ENCODE data around the gene LYAR.
"Not testable (repeated sequence)": the region's sequence is repeated elsewhere in the genome, so short reads cannot be mapped to it uniquely, and the experiment has no call there.

LYAR gene

DNA sequence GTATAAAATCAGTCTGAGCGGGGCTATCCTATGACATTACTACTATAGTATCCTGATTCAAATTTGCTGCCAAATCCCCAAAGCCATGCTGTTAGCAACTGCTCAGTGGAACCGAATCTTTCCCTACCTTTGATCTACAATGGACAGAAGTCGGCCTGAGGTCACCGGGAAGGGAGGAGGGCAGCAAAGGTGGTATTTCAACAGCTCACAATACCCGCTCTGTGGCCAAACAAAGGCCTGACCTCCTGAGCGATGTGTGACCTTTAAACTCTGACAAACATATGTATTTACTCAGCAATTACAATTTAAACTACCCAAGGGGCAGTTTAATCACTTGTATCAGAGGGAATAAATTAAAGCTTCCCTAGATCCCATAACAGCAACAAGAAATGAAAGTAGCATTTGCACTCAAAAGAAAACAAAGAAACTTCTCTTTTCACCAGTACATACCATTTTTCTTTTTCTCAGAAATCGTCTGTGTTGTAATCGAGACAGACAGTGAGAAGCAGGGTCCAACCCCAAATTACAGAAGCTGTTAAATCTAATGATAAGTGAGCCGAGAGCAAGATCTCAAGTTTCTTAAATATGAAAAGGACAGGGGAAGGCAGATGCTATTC lies 30.4 kb downstream of the LYAR start:
- H3K27me3 ChIP-seq (ENCODE audit: low read depth, low read length): no peaks in the 10 kb centered on the region
- no peaks in the 10 kb centered on the region for H3K36me3 ChIP-seq (ENCODE audit: control insufficient read depth in 1 of 2, insufficient read depth in 2 of 2, low read length in 2 of 2)
- no peak overlapping the region for H3K27ac ChIP-seq (ENCODE audit: low read length)
- no peaks in the 10 kb centered on the region for H3K9me3 ChIP-seq (ENCODE audit: control insufficient read depth in 1 of 2, low read length in 2 of 2)
- H3K4me1 ChIP-seq (ENCODE audit: control insufficient read depth in 1 of 2, insufficient read depth in 2 of 2, low read length in 2 of 2): peaks cover 0 to 5% of the 10 kb centered on the region in 2 donors
- no peak overlapping the region for H3K4me3 ChIP-seq (ENCODE audit: low read depth in 1 of 2, low read length in 2 of 2)

DNA sequence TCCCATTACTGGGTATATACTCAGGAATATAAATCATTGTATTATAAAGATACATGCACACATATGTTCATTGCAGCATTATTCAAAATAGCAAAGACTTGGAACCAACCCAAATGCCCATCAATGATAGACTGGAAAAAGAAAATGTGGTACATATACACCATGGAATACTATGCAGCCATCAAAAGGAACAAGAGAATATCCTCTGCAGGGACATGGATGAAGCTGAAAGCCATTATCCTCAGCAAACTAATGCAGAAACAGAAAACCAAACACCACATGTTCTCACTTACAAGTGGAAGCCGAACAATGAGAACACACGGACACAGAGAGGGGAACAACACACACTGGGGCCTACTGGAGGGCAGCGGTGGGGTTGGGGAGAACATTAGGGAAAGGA lies 32.2 kb downstream of the LYAR start:
- not testable (repeated sequence) for H3K27me3 ChIP-seq (ENCODE audit: low read depth, low read length); H3K9me3 ChIP-seq (ENCODE audit: control insufficient read depth in 1 of 2, low read length in 2 of 2); H3K36me3 ChIP-seq (ENCODE audit: control insufficient read depth in 1 of 2, insufficient read depth in 2 of 2, low read length in 2 of 2); H3K27ac ChIP-seq (ENCODE audit: low read length); H3K4me3 ChIP-seq (ENCODE audit: low read depth in 1 of 2, low read length in 2 of 2); H3K4me1 ChIP-seq (ENCODE audit: control insufficient read depth in 1 of 2, insufficient read depth in 2 of 2, low read length in 2 of 2)

- Histone ChIP-seq H3K27me3 (ENCODE audit: low read depth, low read length) (no peaks in the 10 kb centered on the region), H3K27ac (ENCODE audit: low read length) (no peak overlapping the region), H3K4me3 (ENCODE audit: low read depth in 1 of 2, low read length in 2 of 2) (no peak overlapping the region), H3K4me1 (ENCODE audit: control insufficient read depth in 1 of 2, insufficient read depth in 2 of 2, low read length in 2 of 2) (peaks cover 0 to 5% of the 10 kb centered on the region in 2 donors), H3K36me3 (ENCODE audit: control insufficient read depth in 1 of 2, insufficient read depth in 2 of 2, low read length in 2 of 2) (no peaks in the 10 kb centered on the region), H3K9me3 (ENCODE audit: control insufficient read depth in 1 of 2, low read length in 2 of 2) (no peaks in the 10 kb centered on the region)
These were observed 33.2 kb downstream of the LYAR start for GRCh38 chr4:4256799-4257198.

GRCh38 chr4:4254666-4255065 lies 35.3 kb downstream of the LYAR start:
- H3K27me3 ChIP-seq (ENCODE audit: low read depth, low read length): no peaks in the 10 kb centered on the region
- H3K4me3 ChIP-seq (ENCODE audit: low read depth in 1 of 2, low read length in 2 of 2): no peak overlapping the region
- H3K36me3 ChIP-seq (ENCODE audit: control insufficient read depth in 1 of 2, insufficient read depth in 2 of 2, low read length in 2 of 2): no peaks in the 10 kb centered on the region
- H3K9me3 ChIP-seq (ENCODE audit: control insufficient read depth in 1 of 2, low read length in 2 of 2): no peaks in the 10 kb centered on the region
- peaks cover 0 to 4% of the 10 kb centered on the region in 2 donors for H3K4me1 ChIP-seq (ENCODE audit: control insufficient read depth in 1 of 2, insufficient read depth in 2 of 2, low read length in 2 of 2)
- no peak overlapping the region for H3K27ac ChIP-seq (ENCODE audit: low read length)

DNA sequence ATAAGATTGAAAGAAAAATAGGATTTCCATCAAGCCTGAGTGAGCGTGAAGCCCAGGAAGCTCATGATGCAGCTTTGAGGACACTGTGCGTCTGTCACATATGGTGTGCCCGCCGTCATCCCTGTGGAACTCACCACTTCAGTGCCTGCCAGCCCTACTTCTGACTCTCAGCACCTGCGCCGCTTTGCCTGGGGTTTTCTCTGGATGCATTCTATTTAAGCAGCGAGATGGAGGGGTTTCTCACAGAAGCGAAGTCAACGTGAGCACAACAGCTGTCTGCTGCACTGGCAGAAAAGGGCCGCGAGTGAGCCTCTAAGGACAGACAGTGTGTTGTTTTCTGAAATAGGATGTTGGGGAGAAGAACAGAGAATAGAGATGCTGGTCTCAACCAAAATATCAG lies 35.8 kb downstream of the LYAR start:
- no peaks in the 10 kb centered on the region for H3K27me3 ChIP-seq (ENCODE audit: low read depth, low read length)
- H3K27ac ChIP-seq (ENCODE audit: low read length): no peak overlapping the region
- H3K36me3 ChIP-seq (ENCODE audit: control insufficient read depth in 1 of 2, insufficient read depth in 2 of 2, low read length in 2 of 2): no peaks in the 10 kb centered on the region
- no peaks in the 10 kb centered on the region for H3K9me3 ChIP-seq (ENCODE audit: control insufficient read depth in 1 of 2, low read length in 2 of 2)
- no peaks in the 10 kb centered on the region for H3K4me1 ChIP-seq (ENCODE audit: control insufficient read depth in 1 of 2, insufficient read depth in 2 of 2, low read length in 2 of 2)
- no peak overlapping the region for H3K4me3 ChIP-seq (ENCODE audit: low read depth in 1 of 2, low read length in 2 of 2)

- H3K27ac ChIP-seq (ENCODE audit: low read length): no peak overlapping the region
- peaks cover 11 to 19% of the 10 kb centered on the region in 2 donors for H3K4me1 ChIP-seq (ENCODE audit: control insufficient read depth in 1 of 2, insufficient read depth in 2 of 2, low read length in 2 of 2)
- H3K36me3 ChIP-seq (ENCODE audit: control insufficient read depth in 1 of 2, insufficient read depth in 2 of 2, low read length in 2 of 2): peaks cover 6% of the 10 kb centered on the region in 2 donors
- H3K27me3 ChIP-seq (ENCODE audit: low read depth, low read length): no peaks in the 10 kb centered on the region
- no peak overlapping the region for H3K4me3 ChIP-seq (ENCODE audit: low read depth in 1 of 2, low read length in 2 of 2)
- no peaks in the 10 kb centered on the region for H3K9me3 ChIP-seq (ENCODE audit: control insufficient read depth in 1 of 2, low read length in 2 of 2)
These were observed 40.1 kb downstream of the LYAR start for GRCh38 chr4:4249866-4250265.

GRCh38 chr4:4249342-4249741 lies 40.6 kb downstream of the LYAR start:
- not testable (repeated sequence) for H3K9me3 ChIP-seq (ENCODE audit: control insufficient read depth in 1 of 2, low read length in 2 of 2); H3K27me3 ChIP-seq (ENCODE audit: low read depth, low read length)
- Histone ChIP-seq H3K36me3 (ENCODE audit: control insufficient read depth in 1 of 2, insufficient read depth in 2 of 2, low read length in 2 of 2) (peaks cover 11 to 12% of the 10 kb centered on the region in 2 donors), H3K4me1 (ENCODE audit: control insufficient read depth in 1 of 2, insufficient read depth in 2 of 2, low read length in 2 of 2) (peaks cover 11 to 19% of the 10 kb centered on the region in 2 donors), H3K4me3 (ENCODE audit: low read depth in 1 of 2, low read length in 2 of 2) (peak overlapping the region in 1 of 2 donors; percentile 89), H3K27ac (ENCODE audit: low read length) (peak overlapping the region; percentile 97)

DNA sequence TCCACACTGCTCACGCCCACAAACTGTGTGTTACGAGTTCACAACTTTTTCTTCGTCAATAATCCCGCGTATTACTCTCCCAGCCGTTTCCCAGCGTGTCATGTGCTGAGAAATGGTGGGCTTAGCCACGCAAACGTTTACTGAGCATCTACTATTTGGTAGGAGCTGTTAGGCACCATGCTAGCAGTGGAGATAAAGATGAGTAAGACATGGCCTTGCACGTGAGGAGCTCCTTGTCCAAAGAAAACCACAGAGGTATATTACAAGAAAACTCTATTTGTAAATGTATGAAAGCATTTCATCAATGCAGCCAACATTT lies 41.1 kb downstream of the LYAR start:
- peak overlapping the region; percentile 89 to 99 for H3K4me3 ChIP-seq (ENCODE audit: low read depth in 1 of 2, low read length in 2 of 2)
- H3K9me3 ChIP-seq (ENCODE audit: control insufficient read depth in 1 of 2, low read length in 2 of 2): no peaks in the 10 kb centered on the region
- H3K27me3 ChIP-seq (ENCODE audit: low read depth, low read length): no peaks in the 10 kb centered on the region
- H3K4me1 ChIP-seq (ENCODE audit: control insufficient read depth in 1 of 2, insufficient read depth in 2 of 2, low read length in 2 of 2): peaks cover 11 to 19% of the 10 kb centered on the region in 2 donors
- peak overlapping the region; percentile 97 for H3K27ac ChIP-seq (ENCODE audit: low read length)
- H3K36me3 ChIP-seq (ENCODE audit: control insufficient read depth in 1 of 2, insufficient read depth in 2 of 2, low read length in 2 of 2): peaks cover 15 to 17% of the 10 kb centered on the region in 2 donors

GRCh38 chr4:4248029-4248884 lies 41.7 kb downstream of the LYAR start, which contains the start of gene TMEM128:
Gene TMEM128 (minus strand): TSS chr4:4248223. CDS start chr4:4248202, 21 bp downstream.
- Histone ChIP-seq H3K27ac (ENCODE audit: low read length) (peak within 1 kb of the TSS; percentile 97), H3K27me3 (ENCODE audit: low read depth, low read length) (no peaks in the 10 kb centered on the region), H3K4me1 (ENCODE audit: control insufficient read depth in 1 of 2, insufficient read depth in 2 of 2, low read length in 2 of 2) (peaks cover 11 to 19% of the 10 kb centered on the region in 2 donors), H3K36me3 (ENCODE audit: control insufficient read depth in 1 of 2, insufficient read depth in 2 of 2, low read length in 2 of 2) (peaks cover 21 to 23% of the 10 kb centered on the region in 2 donors), H3K4me3 (ENCODE audit: low read depth in 1 of 2, low read length in 2 of 2) (peak within 1 kb of the TSS; percentile 89 to 99), H3K9me3 (ENCODE audit: control insufficient read depth in 1 of 2, low read length in 2 of 2) (no peaks in the 10 kb centered on the region)

DNA sequence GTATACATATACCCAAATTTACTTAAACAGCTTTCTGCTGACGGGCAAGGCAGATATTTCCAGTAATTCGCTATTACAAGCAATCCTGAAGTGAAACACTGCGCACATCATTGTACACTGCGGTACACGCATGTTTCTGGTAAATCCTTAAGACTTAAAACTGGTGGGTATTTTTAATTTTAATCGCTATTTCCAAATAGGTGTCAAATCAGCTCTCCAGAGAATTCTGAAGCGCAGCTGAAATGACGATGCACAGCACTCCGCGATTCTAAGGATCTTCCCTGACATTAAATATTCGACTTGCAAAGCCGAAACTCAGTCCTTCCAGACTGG lies 42.3 kb downstream of the LYAR start:
- Histone ChIP-seq H3K27ac (ENCODE audit: low read length) (peak overlapping the region; percentile 97), H3K27me3 (ENCODE audit: low read depth, low read length) (no peaks in the 10 kb centered on the region), H3K4me3 (ENCODE audit: low read depth in 1 of 2, low read length in 2 of 2) (peak overlapping the region; percentile 89 to 99), H3K4me1 (ENCODE audit: control insufficient read depth in 1 of 2, insufficient read depth in 2 of 2, low read length in 2 of 2) (peaks cover 11 to 19% of the 10 kb centered on the region in 2 donors), H3K9me3 (ENCODE audit: control insufficient read depth in 1 of 2, low read length in 2 of 2) (no peaks in the 10 kb centered on the region), H3K36me3 (ENCODE audit: control insufficient read depth in 1 of 2, insufficient read depth in 2 of 2, low read length in 2 of 2) (peaks cover 21 to 24% of the 10 kb centered on the region in 2 donors)

- H3K27ac ChIP-seq (ENCODE audit: low read length): no peak overlapping the region
- peaks cover 11 to 19% of the 10 kb centered on the region in 2 donors for H3K4me1 ChIP-seq (ENCODE audit: control insufficient read depth in 1 of 2, insufficient read depth in 2 of 2, low read length in 2 of 2)
- peaks cover 26 to 47% of the 10 kb centered on the region in 2 donors for H3K36me3 ChIP-seq (ENCODE audit: control insufficient read depth in 1 of 2, insufficient read depth in 2 of 2, low read length in 2 of 2)
- no peaks in the 10 kb centered on the region for H3K9me3 ChIP-seq (ENCODE audit: control insufficient read depth in 1 of 2, low read length in 2 of 2)
- H3K4me3 ChIP-seq (ENCODE audit: low read depth in 1 of 2, low read length in 2 of 2): no peak overlapping the region
- no peaks in the 10 kb centered on the region for H3K27me3 ChIP-seq (ENCODE audit: low read depth, low read length)
These were observed 44.8 kb downstream of the LYAR start for GRCh38 chr4:4245172-4245571.
